GM19397 (cell line): ENCODE data around the gene CAMP.
"Not testable (repeated sequence)": the region's sequence is repeated elsewhere in the genome, so short reads cannot be mapped to it uniquely, and the experiment has no call there.

Experiments used
- ATAC-seq: cut with Tn5 transposase; IDR thresholded peaks from one replicate; pipeline ENCODE4 v1.9.1; 2021; ENCODE audit warnings: mild to moderate bottlenecking, moderate library complexity; ENCODE audit not compliant: unreplicated experiment

Gene CAMP

DNA sequence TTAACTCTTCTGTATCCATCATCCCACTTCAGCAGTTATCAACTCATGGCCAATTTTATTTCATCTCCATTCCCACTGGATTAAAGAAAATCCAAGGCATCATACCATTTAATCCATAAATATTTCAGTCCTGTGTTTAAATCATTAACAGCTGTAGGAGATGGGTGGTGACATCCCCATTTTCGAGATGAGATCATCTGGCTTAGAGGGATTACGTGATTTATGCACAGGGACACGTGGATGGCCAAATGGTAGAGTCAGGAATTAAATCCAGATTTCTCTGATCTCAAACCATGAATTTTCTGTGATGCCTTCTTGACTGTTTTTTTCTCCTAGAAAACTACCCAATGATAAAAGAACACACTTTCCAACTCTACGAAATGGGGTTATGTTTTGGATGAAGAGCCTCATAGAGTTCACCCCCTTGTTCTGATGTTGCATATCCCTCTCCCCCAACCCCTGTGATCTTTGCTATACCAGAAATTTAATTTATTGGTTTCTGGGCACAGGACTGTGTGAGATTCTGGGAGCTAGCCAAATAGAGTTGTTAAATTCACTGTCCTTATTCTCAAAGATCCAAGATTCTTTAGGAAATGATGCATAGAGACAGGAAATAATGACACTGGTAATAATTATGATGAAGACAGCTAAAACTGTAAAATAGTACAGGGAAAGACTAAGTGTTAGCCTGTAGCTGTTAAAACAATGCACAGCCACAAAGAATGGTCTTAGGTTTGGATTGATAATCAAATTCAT lies 25.0 kb downstream of the CAMP start:
- no peak for ATAC-seq

DNA sequence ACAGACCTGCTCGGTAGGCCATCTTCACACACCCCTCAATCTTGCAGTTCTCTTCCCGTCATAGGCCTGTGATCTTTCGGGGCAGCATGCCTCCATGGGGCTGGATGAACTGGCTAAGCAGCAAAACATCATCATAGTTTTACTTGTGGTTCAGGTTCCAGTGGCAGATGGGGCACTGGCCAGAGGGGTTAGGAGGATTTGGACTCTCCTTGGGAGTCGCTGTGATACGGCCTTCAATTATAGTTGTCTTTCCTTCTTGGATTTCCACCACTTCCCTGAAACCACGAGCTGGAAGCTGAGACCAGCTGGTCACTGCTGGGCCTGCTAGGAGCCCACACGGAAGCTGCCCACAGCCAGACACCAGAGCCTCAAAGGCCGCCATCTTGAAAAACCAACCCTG lies 33.3 kb downstream of the CAMP start:
- no peak for ATAC-seq

DNA sequence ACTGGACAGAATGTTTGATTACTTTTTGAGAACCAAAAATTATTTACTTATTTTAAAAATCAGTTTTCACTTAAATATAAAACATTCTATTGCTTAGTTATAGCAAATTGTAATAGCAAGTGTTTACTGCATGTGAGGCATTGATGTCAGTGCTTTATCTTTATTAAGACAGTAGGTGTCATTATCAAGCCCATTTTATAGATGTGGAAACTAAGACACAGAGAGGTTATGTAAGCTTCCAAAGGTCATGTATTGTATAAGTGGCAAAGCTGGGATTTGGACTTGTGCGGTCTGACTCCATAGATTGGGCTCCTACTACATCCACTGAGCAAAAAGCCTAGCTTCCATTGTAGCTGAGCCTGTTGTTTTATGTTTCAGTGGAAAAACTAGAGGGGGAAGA lies 35.2 kb downstream of the CAMP start:
- ATAC-seq, result no peak

DNA sequence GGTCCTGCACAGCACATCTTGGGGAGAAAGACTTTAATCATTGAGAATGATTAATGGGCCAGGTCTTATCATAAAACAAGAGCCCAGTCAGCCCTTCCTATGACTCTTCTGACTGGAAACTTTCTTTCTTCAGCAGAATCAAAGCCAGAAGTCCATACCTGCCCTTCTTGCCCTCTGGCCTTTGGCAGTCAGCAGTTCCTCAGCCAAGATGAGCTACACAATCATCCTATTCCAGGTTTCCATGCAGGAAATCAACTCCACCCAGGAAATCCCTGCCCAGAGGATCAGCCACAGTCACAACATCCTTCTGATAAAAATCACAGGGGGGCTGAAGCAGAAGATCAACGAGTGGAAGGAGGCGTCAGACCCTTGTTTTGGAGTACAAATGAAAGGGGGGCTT lies 44.5 kb downstream of the CAMP start:
- ATAC-seq, result no peak

DNA sequence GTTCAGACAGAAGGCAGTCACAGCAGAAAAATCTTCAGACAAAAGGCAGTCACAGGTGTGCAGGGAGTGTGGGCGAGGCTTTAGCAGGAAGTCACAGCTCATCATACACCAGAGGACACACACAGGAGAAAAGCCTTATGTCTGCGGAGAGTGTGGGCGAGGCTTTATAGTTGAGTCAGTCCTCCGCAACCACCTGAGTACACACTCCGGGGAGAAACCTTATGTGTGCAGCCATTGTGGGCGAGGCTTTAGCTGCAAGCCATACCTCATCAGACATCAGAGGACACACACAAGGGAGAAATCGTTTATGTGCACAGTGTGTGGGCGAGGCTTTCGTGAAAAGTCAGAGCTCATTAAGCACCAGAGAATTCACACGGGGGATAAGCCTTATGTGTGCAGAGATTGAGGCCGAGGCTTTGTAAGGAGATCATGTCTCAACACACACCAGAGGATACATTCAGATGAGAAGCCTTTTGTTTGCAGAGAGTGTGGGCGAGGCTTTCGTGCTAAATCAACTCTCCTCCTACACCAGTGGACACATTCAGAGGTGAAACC lies 45.2 kb downstream of the CAMP start:
- no peak for ATAC-seq

DNA sequence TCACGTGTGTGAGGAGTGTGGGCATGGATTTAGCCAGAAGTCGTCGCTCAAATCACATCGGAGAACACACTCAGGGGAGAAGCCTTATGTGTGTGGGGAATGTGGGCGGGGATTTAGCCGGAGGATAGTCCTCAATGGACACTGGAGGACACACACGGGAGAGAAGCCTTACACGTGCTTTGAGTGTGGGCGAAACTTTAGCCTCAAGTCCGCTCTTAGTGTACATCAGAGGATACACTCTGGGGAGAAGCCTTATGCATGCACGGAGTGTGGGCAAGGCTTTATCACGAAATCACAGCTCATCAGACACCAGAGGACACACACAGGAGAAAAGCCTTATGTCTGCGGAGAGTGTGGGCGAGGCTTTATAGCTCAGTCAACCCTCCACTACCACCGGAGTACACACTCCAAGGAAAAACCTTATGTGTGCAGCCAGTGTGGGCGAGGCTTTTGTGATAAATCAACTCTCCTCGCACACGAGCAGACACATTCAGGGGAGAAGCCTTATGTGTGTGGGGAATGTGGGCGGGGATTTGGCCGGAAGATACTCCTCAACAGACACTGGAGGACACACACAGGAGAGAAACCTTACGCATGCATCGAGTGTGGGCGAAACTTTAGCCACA lies 45.8 kb downstream of the CAMP start:
- ATAC-seq, result no peak

DNA sequence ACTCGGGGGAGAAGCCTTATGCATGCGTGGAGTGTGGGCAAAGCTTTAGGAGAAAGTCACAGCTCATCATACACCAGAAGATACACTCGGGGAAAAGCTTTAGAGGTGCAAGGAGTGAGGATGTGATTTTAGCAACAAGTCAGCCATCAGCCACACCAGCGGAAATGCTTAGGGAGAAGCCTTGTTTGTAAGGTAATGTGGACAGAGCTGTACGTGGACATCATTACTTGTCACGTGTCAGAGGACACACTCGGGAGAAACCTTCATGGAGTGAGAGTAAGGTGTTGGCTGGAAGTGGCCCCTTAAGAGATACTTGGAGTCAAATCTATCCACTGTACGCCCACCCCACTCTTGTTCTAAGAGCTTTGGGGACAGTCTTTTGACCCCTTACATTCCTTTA lies 46.3 kb downstream of the CAMP start:
- no peak for ATAC-seq

DNA sequence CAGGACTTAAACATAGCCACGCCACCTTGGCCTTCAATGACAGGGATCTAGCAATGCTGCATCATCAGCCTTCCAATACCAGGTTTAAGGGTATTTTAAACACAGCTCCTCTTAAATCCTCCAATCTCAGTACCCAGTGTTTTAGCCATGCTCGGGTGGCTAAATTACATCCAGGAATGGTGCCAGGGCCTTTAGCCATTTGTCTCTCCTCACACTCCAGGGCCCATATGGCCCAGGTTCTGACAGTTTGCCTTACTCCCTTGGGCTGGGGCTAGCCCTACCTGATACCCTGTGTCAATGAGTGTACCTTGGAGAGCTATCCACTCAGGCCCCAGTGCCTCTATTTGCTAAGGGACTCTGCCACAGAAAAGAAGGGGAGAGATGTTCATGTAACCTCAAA lies 47.0 kb downstream of the CAMP start:
- no peak for ATAC-seq

DNA sequence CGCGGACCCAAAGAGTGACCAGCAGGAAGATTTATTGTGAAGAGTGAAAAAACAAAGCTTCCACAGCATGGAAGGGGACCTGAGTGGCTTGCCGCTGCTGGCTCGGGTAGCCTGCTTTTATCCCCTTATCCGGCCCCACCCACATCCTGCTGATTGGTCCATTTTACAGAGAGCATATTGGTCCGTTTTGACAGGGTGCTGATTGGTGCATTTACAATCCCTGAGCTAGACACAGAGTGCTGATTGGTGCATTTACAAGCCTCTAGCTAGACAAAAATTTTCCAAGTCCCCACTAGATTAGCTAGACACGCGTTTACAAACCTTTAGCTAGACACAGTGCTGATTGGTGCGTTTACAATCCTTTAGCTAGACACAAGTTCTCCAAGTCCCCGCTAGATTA lies 47.9 kb downstream of the CAMP start:
- ATAC-seq, result not testable (repeated sequence)

DNA sequence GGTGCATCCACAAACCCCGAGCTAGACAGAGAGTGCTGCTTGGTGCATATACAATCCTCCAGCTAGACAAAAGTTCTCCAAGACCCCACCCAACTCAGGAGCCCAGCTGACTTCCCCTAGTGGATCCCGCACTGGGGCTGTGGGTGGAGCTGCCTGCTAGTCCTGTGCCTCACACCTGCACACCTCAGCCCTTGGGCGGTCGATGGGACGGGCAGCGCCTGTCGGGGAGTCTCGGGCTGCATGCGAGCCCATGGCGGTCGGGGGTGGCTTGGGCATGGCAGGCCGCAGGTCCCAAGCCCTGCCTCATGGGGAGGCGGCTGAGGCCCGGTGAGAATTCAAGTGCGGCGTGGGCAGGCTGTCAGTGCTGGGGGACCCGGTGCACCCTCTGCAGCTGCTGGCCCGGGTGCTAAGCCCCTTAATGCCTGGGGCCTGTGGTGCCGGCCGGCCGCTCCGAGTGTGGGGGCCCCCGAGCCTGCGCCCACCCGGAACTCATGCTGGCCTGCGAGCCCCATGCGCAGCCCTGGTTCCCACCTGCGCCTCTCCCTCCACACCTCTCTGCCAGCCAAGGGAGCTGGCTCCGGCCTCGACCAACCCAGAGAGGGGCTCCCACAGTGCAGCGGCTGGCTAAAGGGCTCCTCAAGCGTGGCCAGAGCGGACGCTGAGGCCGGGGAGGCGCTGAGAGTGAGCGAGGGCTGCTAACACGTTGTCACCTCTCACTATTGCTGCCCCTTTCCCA lies 48.6 kb downstream of the CAMP start:
- no peak for ATAC-seq

DNA sequence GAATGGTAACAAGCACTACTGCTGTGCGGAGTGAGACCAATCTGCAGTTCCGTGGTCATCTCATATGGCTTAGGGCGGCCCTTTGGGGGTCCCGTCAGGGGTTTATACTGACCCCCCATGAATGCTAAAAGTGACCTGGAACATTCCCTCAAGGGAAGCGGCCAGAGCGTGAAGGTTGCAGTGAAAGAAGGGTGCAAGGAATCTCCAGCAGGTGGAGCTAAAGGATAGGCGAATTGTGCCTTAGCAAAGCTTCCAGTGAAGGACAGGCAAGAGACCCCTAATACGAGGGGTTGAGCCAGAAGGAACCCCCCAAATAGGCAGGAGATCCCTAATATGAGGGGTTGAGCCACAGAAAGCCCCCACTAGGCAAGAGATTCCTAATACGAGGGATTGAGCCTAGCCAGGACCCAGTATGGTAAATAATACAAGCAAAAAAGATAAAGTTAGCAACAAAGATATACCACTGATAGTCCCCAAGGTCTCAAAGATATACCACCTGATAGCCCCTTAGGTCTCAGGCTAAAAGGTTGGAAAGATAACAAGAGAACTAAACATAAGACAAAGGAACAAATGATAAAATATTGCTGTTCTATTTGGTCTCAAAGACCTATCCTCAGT lies 50.4 kb downstream of the CAMP start:
- no peak for ATAC-seq

DNA sequence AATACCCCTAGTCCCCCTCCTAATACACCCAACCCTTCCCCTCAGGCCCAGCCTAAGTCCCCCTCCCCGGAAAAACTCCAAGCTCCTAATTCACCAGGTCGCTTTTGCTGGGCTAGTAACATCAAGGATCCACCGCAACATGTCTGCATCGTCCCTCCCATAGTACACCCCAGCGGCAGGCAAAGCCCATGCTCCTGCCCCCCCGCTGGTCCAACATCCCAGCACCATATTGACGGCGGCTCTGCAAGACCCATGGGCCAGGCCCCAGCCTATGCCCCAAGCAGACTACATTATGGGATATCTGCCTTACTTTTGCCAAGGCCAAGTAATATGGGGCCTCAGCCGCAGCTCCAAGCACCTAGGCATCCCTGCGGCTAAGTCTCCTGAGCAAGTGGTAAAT lies 51.2 kb downstream of the CAMP start:
- ATAC-seq, result no peak
